Right lobe of liver (tissue), 6 donors: ENCODE measurements around the gene CUEDC1. TPM values are rescaled to one million over a fixed set of nuclear protein-coding genes. Genes with fewer than 3 reads are reported as not detected.
"Not testable (repeated sequence)": the region's sequence is repeated elsewhere in the genome, so short reads cannot be mapped to it uniquely, and the experiment has no call there.

ENCODE experiments used
- ATAC-seq, 4 donors: fragments of 200-7000 bp; cut with Tn5 transposase; one replicate each; pipeline ENCODE4 v1.9.1; 2020; ENCODE audit warnings: mild to moderate bottlenecking in 4 of 4, moderate library complexity in 4 of 4
- DNase-seq, 3 donors: peaks; one replicate each; pipeline ENCODE4 v3.0.0-alpha.2; 2020
- H3K27ac ChIP-seq, 3 donors: fragments of 200-600 bp; one replicate each; pipeline ENCODE4 v1.8.0; 2022
- H3K27me3 ChIP-seq, 2 donors: fragments of 200-600 bp; one replicate each; pipeline ENCODE4 v1.8.0; 2022
- H3K36me3 ChIP-seq, 4 donors: fragments of 200-600 bp; sonication (generic) in 1 of 4; one replicate each; pipeline versions ENCODE4 v1.5.1 to v1.8.0; 2017 to 2022; ENCODE audit warnings: control low read depth in 1 of 4
- H3K4me1 ChIP-seq, 4 donors: fragments of 200-600 bp; sonication (generic) in 1 of 4; one replicate each; pipeline versions ENCODE4 v1.5.1 to v1.8.0; 2017 to 2022; ENCODE audit warnings: control low read depth in 1 of 4
- H3K4me3 ChIP-seq, 3 donors: fragments of 200-600 bp; one replicate each; pipeline ENCODE4 v1.8.0; 2022
- H3K9me3 ChIP-seq, 4 donors: fragments of 200-600 bp; sonication (generic) in 1 of 4; one replicate each; pipeline versions ENCODE4 v1.5.1 to v1.8.0; 2017 to 2022; ENCODE audit warnings: control low read depth in 1 of 4
- CTCF ChIP-seq, 4 donors: fragments of 200-600 bp in 3 of 4; fragments of 450-650 bp in 1 of 4; IDR thresholded peaks; one replicate each; pipeline versions ENCODE4 v1.5.1 to v1.8.0; 2016 to 2022; ENCODE audit warnings: antibody characterized with exemption in 4 of 4, mild to moderate bottlenecking in 2 of 4
- POLR2A ChIP-seq: fragments of 450-650 bp; IDR thresholded peaks from one replicate; pipeline ENCODE4 v1.6.1; 2017; ENCODE audit warnings: antibody characterized with exemption, mild to moderate bottlenecking
- WGBS: methylation state at CpG from one replicate; pipeline ENCODE4 v1.1.6; 2018; ENCODE audit warnings: low coverage, low lambda C conversion rate; ENCODE audit not compliant: insufficient coverage; ENCODE audit errors: missing lambda C conversion rate; 5-methylcytosine and 5-hydroxymethylcytosine counted together
- intact Hi-C, 2 donors: fragments of 100-400 bp; cut with DNase I; formaldehyde crosslinking; loops; one replicate each; pipeline versions ENCODE4 v1.11.2 to v1.14.1; 2022
- total RNA-seq, 6 experiments: library from RNA; depleted of rRNA in 2 of 6; stranded (reverse); fragments of >200 nt in 2 of 6; fragmentation: NEBNext Ultra II Directional in 3 of 6; extraction: Animal tissue kit (Norgen Biotek cat#: 25700) in 3 of 6; gene quantifications; one replicate each; pipeline versions ENCODE4 v1.1.0 to v1.2.4, GENCODE V29; 2016 to 2023
- donor health status: DM: no; HTN: yes; CAD: no.
- donor health status: DM: no; HTN: no; CAD: no.
- donor health status: DM: no; HTN: no; CAD: no.
- donor health status: DM: no; HTN: yes; CAD: no.
- donor health status: DM: no; HTN: yes; CAD: no.

CUEDC1 gene
- total RNA-seq, 6 experiments from 2014 or later = 4.0 to 8.5 (median 5.5) TPM

GRCh38 chr17:57852092-57852954, 102.9 kb downstream of the CUEDC1 start:
- TF ChIP-seq POLR2A (no peak), CTCF (IDR thresholded peaks at IDR 0.05) (no peak)
- WGBS = 52% methylated on average over 4 of the region's 9 CpGs
- H3K4me3 ChIP-seq = no peak overlapping the region
- H3K4me1 ChIP-seq = peaks cover 0 to 9% (median 4%) of the 10 kb centered on the region in 4 donors
- no peaks in the 10 kb centered on the region for H3K27me3 ChIP-seq
- intact Hi-C loops = no loop called here
- no peaks in the 10 kb centered on the region for H3K36me3 ChIP-seq
- DNase-seq (no peak), ATAC-seq (no peak)
- no peak overlapping the region for H3K27ac ChIP-seq
- H3K9me3 ChIP-seq = no peaks in the 10 kb centered on the region

GRCh38 chr17:57849874-57850754, 105.1 kb downstream of the CUEDC1 start, which contains the start of gene MRPS23:
Gene MRPS23 (minus strand): TSS chr17:57850044. CDS start chr17:57850010, 34 bp downstream.
- peaks cover 0 to 4% (median 0%) of the 10 kb centered on the region in 4 donors for H3K36me3 ChIP-seq
- TF ChIP-seq POLR2A = peak; percentile 55
- TF ChIP-seq CTCF (IDR thresholded peaks at IDR 0.05) = no peak
- ATAC-seq (peak; percentile 98 to 99 (median 98)), DNase-seq (peak; percentile 99)
- no peaks in the 10 kb centered on the region for H3K9me3 ChIP-seq
- intact Hi-C loops = no loop called here
- H3K27ac ChIP-seq = peak within 1 kb of the TSS; percentile 73 to 80 (median 77)
- H3K4me1 ChIP-seq = peaks cover 0 to 9% (median 4%) of the 10 kb centered on the region in 4 donors
- 0% methylated on average over 24 of the region's 57 CpGs for WGBS
- H3K27me3 ChIP-seq = no peaks in the 10 kb centered on the region
- peak within 1 kb of the TSS; percentile 63 to 85 (median 65) for H3K4me3 ChIP-seq

GRCh38 chr17:57849163-57849873, 105.9 kb downstream of the CUEDC1 start:
- no peaks in the 10 kb centered on the region for H3K27me3 ChIP-seq
- DNase-seq = no peak
- no peaks in the 10 kb centered on the region for H3K9me3 ChIP-seq
- H3K4me3 ChIP-seq = peak overlapping the region; percentile 63 to 85 (median 65)
- intact Hi-C loops = no loop called here
- peaks cover 0 to 9% (median 0%) of the 10 kb centered on the region in 4 donors for H3K36me3 ChIP-seq
- ATAC-seq = no peak
- H3K27ac ChIP-seq = peak overlapping the region in 2 of 3 donors; percentile 24 to 80
- no peak for TF ChIP-seq CTCF (IDR thresholded peaks at IDR 0.05)
- TF ChIP-seq POLR2A = no peak
- peaks cover 0 to 9% (median 4%) of the 10 kb centered on the region in 4 donors for H3K4me1 ChIP-seq
- WGBS = 21% methylated on average over 18 of the region's 27 CpGs

- H3K9me3 ChIP-seq, H3K27ac ChIP-seq, H3K4me3 ChIP-seq, ATAC-seq, H3K4me1 ChIP-seq, H3K27me3 ChIP-seq, DNase-seq, intact Hi-C loops: not testable (repeated sequence)
- WGBS = 80% methylated on average over 4 of the region's 32 CpGs
- peaks cover 0 to 11% (median 0%) of the 10 kb centered on the region in 4 donors for H3K36me3 ChIP-seq
Observed at GRCh38 chr17:57846056-57846945, 108.9 kb downstream of the CUEDC1 start.
